Mesothelial cell of epicardium (in vitro differentiated cells): ENCODE results near the gene TPST1. TPM values are rescaled to one million over a fixed set of nuclear protein-coding genes. Genes with fewer than 3 reads are reported as not detected.

Experiments
- DNase-seq, 2 experiments: peaks; one replicate each; pipeline ENCODE4 v3.0.0; 2021; ENCODE audit warnings: low spot score in 2 of 2; ENCODE audit not compliant: unreplicated experiment in 2 of 2
- H3K27ac Mint-ChIP-seq: 2 replicates; pipeline ENCODE4 v1.8.0; 2021; ENCODE audit warnings: mixed read lengths
- H3K27me3 Mint-ChIP-seq: 2 replicates; pipeline ENCODE4 v1.8.0; 2021; ENCODE audit warnings: low read depth, mixed read lengths
- H3K36me3 Mint-ChIP-seq: 2 replicates; pipeline ENCODE4 v1.8.0; 2021; ENCODE audit warnings: mixed read lengths
- H3K4me1 Mint-ChIP-seq: 2 replicates; pipeline ENCODE4 v1.8.0; 2021; ENCODE audit warnings: mixed read lengths
- H3K4me3 Mint-ChIP-seq: 2 replicates; pipeline ENCODE4 v1.8.0; 2021; ENCODE audit warnings: mild to moderate bottlenecking, moderate library complexity, mixed read lengths
- H3K9me3 Mint-ChIP-seq: 2 replicates; pipeline ENCODE4 v1.8.0; 2021; ENCODE audit warnings: mixed read lengths
- total RNA-seq: library from RNA; stranded (reverse); gene quantifications from 3 replicates; pipeline ENCODE4 v1.2.1, GENCODE V29; 2021
- TF ChIP-seq, protein P1 (sequence below): fragments of 200-600 bp; sonication (generic); IDR thresholded peaks from one replicate; pipeline ENCODE4 v1.5.0; 2021; ENCODE audit warnings: antibody characterized with exemption; ENCODE audit not compliant: unreplicated experiment

The TPST1 gene
- total RNA-seq, 1 donor from 2014 or later = 37.7 TPM

DNA sequence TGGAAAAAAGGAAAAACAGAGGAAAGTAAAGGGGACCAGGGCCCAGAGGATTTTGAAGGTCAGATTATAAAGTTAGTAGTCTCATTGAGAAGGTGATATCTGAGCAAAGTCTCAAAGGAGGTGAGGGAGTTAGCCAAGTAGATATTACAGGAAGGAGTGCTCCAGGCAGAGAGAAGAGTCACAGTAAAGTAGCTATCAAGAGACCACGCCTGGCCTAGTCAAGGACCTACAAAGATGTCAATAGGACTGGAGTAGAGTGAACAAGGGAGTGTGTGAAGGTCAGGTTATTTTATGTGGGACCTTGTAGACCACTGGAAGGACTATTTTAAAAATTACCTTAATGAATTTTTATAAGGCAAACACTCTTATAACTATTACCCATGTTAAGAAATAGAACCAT, 64.8 kb downstream of the TPST1 start:
- DNase-seq = no peak
- TF ChIP-seq, protein P1, sequence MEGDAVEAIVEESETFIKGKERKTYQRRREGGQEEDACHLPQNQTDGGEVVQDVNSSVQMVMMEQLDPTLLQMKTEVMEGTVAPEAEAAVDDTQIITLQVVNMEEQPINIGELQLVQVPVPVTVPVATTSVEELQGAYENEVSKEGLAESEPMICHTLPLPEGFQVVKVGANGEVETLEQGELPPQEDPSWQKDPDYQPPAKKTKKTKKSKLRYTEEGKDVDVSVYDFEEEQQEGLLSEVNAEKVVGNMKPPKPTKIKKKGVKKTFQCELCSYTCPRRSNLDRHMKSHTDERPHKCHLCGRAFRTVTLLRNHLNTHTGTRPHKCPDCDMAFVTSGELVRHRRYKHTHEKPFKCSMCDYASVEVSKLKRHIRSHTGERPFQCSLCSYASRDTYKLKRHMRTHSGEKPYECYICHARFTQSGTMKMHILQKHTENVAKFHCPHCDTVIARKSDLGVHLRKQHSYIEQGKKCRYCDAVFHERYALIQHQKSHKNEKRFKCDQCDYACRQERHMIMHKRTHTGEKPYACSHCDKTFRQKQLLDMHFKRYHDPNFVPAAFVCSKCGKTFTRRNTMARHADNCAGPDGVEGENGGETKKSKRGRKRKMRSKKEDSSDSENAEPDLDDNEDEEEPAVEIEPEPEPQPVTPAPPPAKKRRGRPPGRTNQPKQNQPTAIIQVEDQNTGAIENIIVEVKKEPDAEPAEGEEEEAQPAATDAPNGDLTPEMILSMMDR = no peak
- Mint-ChIP-seq H3K27ac (no peak overlapping the region), H3K36me3 (peaks cover 42% of the 10 kb centered on the region), H3K9me3 (peaks cover 40% of the 10 kb centered on the region), H3K4me3 (no peak overlapping the region), H3K4me1 (no peaks in the 10 kb centered on the region), H3K27me3 (no peaks in the 10 kb centered on the region)

DNA sequence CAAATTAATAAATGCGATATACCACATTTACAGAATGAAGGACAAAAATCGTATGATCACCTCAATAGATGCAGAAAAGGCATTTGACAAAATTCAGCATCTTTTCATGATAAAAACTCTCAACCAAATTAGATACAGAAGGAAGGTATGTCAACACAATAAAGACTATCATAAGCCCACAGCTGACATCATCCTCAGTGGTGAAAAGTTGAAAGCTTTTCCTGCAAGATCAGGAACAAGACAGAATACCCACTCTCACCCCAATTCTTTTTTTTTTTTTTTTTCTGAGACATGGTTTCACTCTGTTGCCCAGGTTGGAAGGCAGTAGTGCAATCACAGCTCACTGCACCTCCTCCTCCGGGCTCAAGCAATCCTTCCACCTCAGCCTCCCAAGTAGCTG, 67.2 kb downstream of the TPST1 start:
- Mint-ChIP-seq H3K27ac (no peak overlapping the region), H3K27me3 (no peaks in the 10 kb centered on the region), H3K4me3 (no peak overlapping the region), H3K4me1 (peaks cover 3% of the 10 kb centered on the region), H3K9me3 (peaks cover 21% of the 10 kb centered on the region), H3K36me3 (peaks cover 22% of the 10 kb centered on the region)
- TF ChIP-seq, protein P1 = no peak
- DNase-seq = no peak

DNA sequence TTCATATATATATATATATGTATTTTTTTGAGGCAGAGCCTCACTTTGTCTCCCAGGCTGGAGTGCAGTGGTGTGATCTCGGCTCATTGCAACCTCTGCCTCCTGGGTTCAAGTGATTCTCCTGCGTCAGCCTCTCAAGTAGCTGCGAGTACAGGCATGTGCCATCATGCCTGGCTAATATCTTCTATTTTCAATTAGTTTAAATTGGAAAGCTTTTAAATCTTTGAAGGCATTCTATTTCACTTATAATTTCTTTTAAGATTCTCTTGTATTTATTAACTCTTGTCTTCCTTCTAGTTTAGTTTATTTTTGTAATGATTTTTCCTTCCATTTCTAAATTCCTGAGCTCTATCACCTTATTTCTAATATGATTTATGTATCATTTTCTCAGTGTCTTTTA, 71.2 kb downstream of the TPST1 start:
- TF ChIP-seq, protein P1 = no peak
- Mint-ChIP-seq H3K9me3 (peaks cover 13% of the 10 kb centered on the region), H3K27ac (peak overlapping the region; percentile 66), H3K27me3 (no peaks in the 10 kb centered on the region), H3K4me1 (peaks cover 8% of the 10 kb centered on the region), H3K4me3 (no peak overlapping the region), H3K36me3 (peaks cover 22% of the 10 kb centered on the region)
- no peak for DNase-seq

DNA sequence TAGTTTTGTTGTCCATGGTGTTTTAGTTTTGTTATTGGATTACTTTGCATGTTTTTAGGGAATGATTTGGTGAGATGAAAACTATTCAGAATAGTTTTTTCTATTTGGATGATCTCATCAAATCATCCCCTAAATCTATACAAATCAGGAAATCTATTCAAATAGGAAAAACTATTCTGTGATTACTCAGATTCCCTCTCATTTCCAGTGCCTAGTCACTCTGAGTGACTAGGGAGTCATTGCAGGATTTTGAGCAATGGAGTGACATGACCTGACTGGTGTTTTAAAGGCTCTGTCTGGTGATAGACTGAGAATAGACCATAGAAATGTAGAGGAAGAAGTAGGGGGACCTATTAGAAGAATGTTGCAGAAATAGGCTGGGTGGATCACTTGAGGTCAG, 72.4 kb downstream of the TPST1 start:
- Mint-ChIP-seq H3K36me3 (peaks cover 17% of the 10 kb centered on the region), H3K27ac (no peak overlapping the region), H3K4me3 (no peak overlapping the region), H3K9me3 (peaks cover 9% of the 10 kb centered on the region), H3K4me1 (peaks cover 13% of the 10 kb centered on the region), H3K27me3 (no peaks in the 10 kb centered on the region)
- no peak for DNase-seq
- TF ChIP-seq, protein P1 = no peak

DNA sequence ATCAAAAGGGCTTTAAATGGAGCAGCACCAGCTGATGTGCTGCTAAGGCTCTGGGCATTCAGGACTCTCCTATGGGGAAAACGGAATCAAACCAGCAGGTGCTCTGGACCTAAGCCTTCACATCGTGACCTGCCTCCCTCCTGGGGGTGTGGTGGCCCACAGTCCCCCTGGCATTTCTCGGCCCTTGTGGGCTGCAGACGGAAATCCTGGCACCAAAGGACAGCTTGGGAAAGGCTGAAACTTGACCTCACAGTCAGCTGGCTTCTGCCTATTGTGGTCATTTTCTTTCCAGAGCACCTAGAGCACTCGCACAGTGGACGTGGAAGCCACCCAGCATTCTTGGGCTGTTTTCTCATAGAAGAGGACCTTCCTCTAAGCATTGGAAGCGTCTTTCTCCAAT, 74.8 kb downstream of the TPST1 start:
- TF ChIP-seq, protein P1 = no peak
- H3K9me3 Mint-ChIP-seq = peaks cover 4% of the 10 kb centered on the region
- H3K27ac Mint-ChIP-seq = no peak overlapping the region
- DNase-seq = no peak
- H3K4me1 Mint-ChIP-seq = peaks cover 13% of the 10 kb centered on the region
- H3K27me3 Mint-ChIP-seq = no peaks in the 10 kb centered on the region
- no peak overlapping the region for H3K4me3 Mint-ChIP-seq
- H3K36me3 Mint-ChIP-seq = peaks cover 6% of the 10 kb centered on the region
